ENCODE results near the gene KRTAP5-3. TPM values are rescaled to one million over a fixed set of nuclear protein-coding genes. Genes with fewer than 3 reads are reported as not detected.

KRTAP5-3 gene
- total and polyA plus RNA-seq, 2 of the 8 experiments (the other 6 are each of a cell fraction or from before 2014, with no cell fraction given), result not detected

GRCh38 chr11:1592628-1593027, 15.6 kb downstream of the KRTAP5-3 start:
- Histone ChIP-seq H3K18ac (ENCODE audit: extremely low read depth, low read length) (no peak overlapping the region), H2BK15ac (ENCODE audit: low read length) (no peak overlapping the region), H2BK5ac (ENCODE audit: low read depth, low read length) (no peak overlapping the region), H3K4me1 (replicated peaks in 1 of 4; ENCODE audit: control insufficient read depth in 3 of 4, insufficient read depth in 4 of 4, low read length in 3 of 4) (peaks cover 2 to 13% (median 5%) of the 10 kb centered on the region in 4 experiments), H3K14ac (ENCODE audit: insufficient read length) (no peak overlapping the region), H3K56ac (replicated peaks; ENCODE audit: insufficient read length, low read depth, low read length) (no peak overlapping the region), H4K20me1 (replicated peaks in 1 of 2; ENCODE audit: control insufficient read depth in 1 of 2, insufficient read depth in 2 of 2, low read length in 2 of 2) (no peaks in the 10 kb centered on the region), H3K27me3 (replicated peaks in 1 of 4; ENCODE audit: control insufficient read depth in 3 of 4, extremely low read depth in 1 of 4, insufficient read depth in 3 of 4, low read length in 3 of 4) (peaks cover 0 to 4% (median 0%) of the 10 kb centered on the region in 4 experiments; a peak in 2 of 7 replicates), H2AFZ (ENCODE audit: low read length) (no peak overlapping the region), H3K79me1 (ENCODE audit: low read depth, low read length) (no peaks in the 10 kb centered on the region), H3K4ac (replicated peaks; ENCODE audit: insufficient read length, low read depth, low read length) (no peak overlapping the region), H3K23me2 (ENCODE audit: low read depth, low read length) (no peaks in the 10 kb centered on the region), H3K4me2 (ENCODE audit: insufficient read depth in 1 of 2, low read depth in 2 of 2, low read length in 2 of 2) (no peak overlapping the region), H4K91ac (replicated peaks; ENCODE audit: insufficient read length, low read length) (no peak overlapping the region), H2BK120ac (replicated peaks; ENCODE audit: low read depth, low read length) (no peak overlapping the region), H2AK5ac (ENCODE audit: low read depth, low read length) (no peak overlapping the region), H3K36me3 (ENCODE audit: control insufficient read depth in 2 of 4, insufficient read depth in 4 of 4, low read length in 3 of 4) (no peaks in the 10 kb centered on the region), H4K8ac (ENCODE audit: extremely low read depth, insufficient read depth, low read length) (no peak overlapping the region), H3K4me3 (ENCODE audit: extremely low read depth in 1 of 4, insufficient read depth in 2 of 4, low read depth in 3 of 4, low read length in 4 of 4) (no peak overlapping the region), H4K5ac (ENCODE audit: insufficient read length, low read depth, low read length) (no peak overlapping the region), H2BK20ac (ENCODE audit: low read length) (no peak overlapping the region), H3K9ac (replicated peaks in 1 of 4; ENCODE audit: extremely low read depth in 1 of 4, low read depth in 3 of 4, low read length in 3 of 4) (no peak overlapping the region), H2BK12ac (ENCODE audit: low read depth, low read length) (no peak overlapping the region), H3K23ac (ENCODE audit: insufficient read length) (no peak overlapping the region), H3K79me2 (ENCODE audit: control insufficient read depth in 1 of 2, insufficient read depth in 2 of 2, low read length in 2 of 2) (no peaks in the 10 kb centered on the region), H3K27ac (ENCODE audit: low read depth, low read length) (no peak overlapping the region), H3K9me3 (ENCODE audit: insufficient read depth in 2 of 2, low read depth in 1 of 2, low read length in 1 of 2) (no peaks in the 10 kb centered on the region)
- DNase-seq (ENCODE audit: low read depth in 1 of 2, low spot score in 2 of 2), result no peak
- no peak for TF ChIP-seq TAF7 (optimal IDR thresholded peaks at IDR 0.05; ENCODE audit: borderline replicate concordance, low read depth, low read length)
- TF ChIP-seq RXRA (IDR thresholded peaks at IDR 0.05; ENCODE audit: insufficient read depth, low read depth, low read length), result no peak
- TF ChIP-seq CTBP2 (IDR thresholded peaks at IDR 0.05; ENCODE audit: borderline replicate concordance, insufficient read depth, insufficient read length, low read length), result no peak
- TF ChIP-seq ASH2L (IDR thresholded peaks at IDR 0.05; ENCODE audit: low read length), result no peak
- no peak for TF ChIP-seq POLR2AphosphoS5 (IDR thresholded peaks at IDR 0.05; ENCODE audit: low read depth, low read length)
- 92% methylated on average over 9 of the region's 9 CpGs; no CpG with 5 or more reads in 1 of the 2 experiments for WGBS, 2 experiments (ENCODE audit: extremely low coverage in 1 of 2, insufficient coverage in 1 of 2, insufficient read length in 1 of 2, insufficient replicate concordance in 2 of 2, low coverage in 1 of 2, low lambda C conversion rate in 2 of 2, missing lambda C conversion rate in 1 of 2)
- CTCF ChIA-PET (ENCODE audit: partially characterized antibody), result interaction anchor here (0.6 to 7.7 kb wide), 4 partner anchors 16 to 289 kb away, joined by 3 to 95 read pairs (median 3); no protein-coding TSS in a partner anchor
- no peak for FAIRE-seq
- POLR2A ChIA-PET (ENCODE audit: partially characterized antibody), result interaction anchor here (0.6 kb wide), 1 partner anchor 16 kb away, joined by 3 read pairs; no protein-coding TSS in a partner anchor

Data from H1 (cell line).